Myocyte (in vitro differentiated cells): ENCODE data around the gene BIN1. TPM values are rescaled to one million over a fixed set of nuclear protein-coding genes. Genes with fewer than 3 reads are reported as not detected.

Source experiments
- DNase-seq: peaks from one replicate; pipeline ENCODE4 v3.0.0-alpha.2; 2012; ENCODE audit warnings: low read depth
- total RNA-seq: library from RNA; depleted of rRNA; stranded (reverse); fragments of >200 nt; gene quantifications from 2 replicates; pipeline ENCODE4 v1.2.3, GENCODE V29; 2014

Gene BIN1
- total RNA-seq, 1 donor from 2014 or later: 3,208 TPM

- DNase-seq: peak; percentile 44
Observed at GRCh38 chr2:127104166-127104660, 2.7 kb downstream of the BIN1 start.

- DNase-seq: peak; percentile 97
Observed at GRCh38 chr2:127103243-127104165, 3.5 kb downstream of the BIN1 start.

- DNase-seq: peak; percentile 52
Observed at GRCh38 chr2:127102521-127103242, 4.3 kb downstream of the BIN1 start.

- peak; percentile 67 for DNase-seq
Observed at GRCh38 chr2:127101756-127102477, 5.0 kb downstream of the BIN1 start.

GRCh38 chr2:127101048-127101611 lies 5.8 kb downstream of the BIN1 start:
- DNase-seq: peak; percentile 36

- peak; percentile 81 for DNase-seq
Observed at GRCh38 chr2:127100251-127101047, 6.5 kb downstream of the BIN1 start.

- peak; percentile 90 for DNase-seq
Observed at GRCh38 chr2:127098711-127099110, 8.2 kb downstream of the BIN1 start.

GRCh38 chr2:127097841-127098651 lies 8.9 kb downstream of the BIN1 start:
- DNase-seq: peak; percentile 63

- no peak for DNase-seq
Observed at GRCh38 chr2:127097471-127097765, 9.5 kb downstream of the BIN1 start.

GRCh38 chr2:127096718-127097470 lies 10.1 kb downstream of the BIN1 start:
- peak; percentile 93 for DNase-seq

GRCh38 chr2:127096280-127096679 lies 10.7 kb downstream of the BIN1 start:
- DNase-seq: no peak

- no peak for DNase-seq
Observed at GRCh38 chr2:127095784-127096183, 11.2 kb downstream of the BIN1 start.

GRCh38 chr2:127095367-127095641 lies 11.7 kb downstream of the BIN1 start:
- no peak for DNase-seq

- peak; percentile 91 for DNase-seq
Observed at GRCh38 chr2:127094509-127095366, 12.2 kb downstream of the BIN1 start.

GRCh38 chr2:127093648-127094210 lies 13.2 kb downstream of the BIN1 start:
- DNase-seq: peak; percentile 60

- peak; percentile 13 for DNase-seq
Observed at GRCh38 chr2:127092901-127093516, 13.9 kb downstream of the BIN1 start.

- peak; percentile 82 for DNase-seq
Observed at GRCh38 chr2:127092306-127092705, 14.6 kb downstream of the BIN1 start.
